Esophagus squamous epithelium (tissue), 4 donors: ENCODE measurements around the gene AFF4.

Experiments
- POLR2A ChIP-seq, 4 donors: fragments of 450-650 bp; IDR thresholded peaks; one replicate each; pipeline ENCODE4 v1.6.1; 2017; ENCODE audit warnings: antibody characterized with exemption in 4 of 4, mild to moderate bottlenecking in 4 of 4, moderate library complexity in 3 of 4
- TF ChIP-seq, protein P1 (sequence below), 6 experiments: fragments of 450-650 bp in 4 of 6; fragments of 200-600 bp in 2 of 6; sonication (generic) in 2 of 6; IDR thresholded peaks; one replicate each; pipeline ENCODE4 v1.5.1; 2016 to 2019; ENCODE audit warnings: antibody characterized with exemption in 6 of 6, mild to moderate bottlenecking in 4 of 6, moderate library complexity in 4 of 6

DNA sequence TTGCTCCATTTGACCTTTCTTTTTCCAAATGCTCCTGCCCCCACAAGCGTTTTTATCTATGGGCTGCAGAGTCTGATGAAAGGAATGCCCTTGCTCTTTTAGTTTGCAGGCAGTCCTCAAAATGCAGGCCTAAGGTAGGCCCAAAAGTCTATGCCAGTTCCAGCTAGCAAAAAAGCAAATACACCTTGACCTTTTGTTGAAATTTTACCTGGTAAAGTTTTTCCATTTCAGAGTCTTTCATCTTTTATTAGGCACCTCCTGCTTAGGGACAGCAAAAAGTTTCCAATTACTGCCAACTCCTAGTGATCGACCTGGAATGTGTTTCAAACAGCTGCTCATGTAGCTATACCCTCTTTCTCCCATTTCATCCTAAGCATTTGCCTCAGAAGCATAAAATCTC lies 92.6 kb downstream of the AFF4 start:
- TF ChIP-seq, protein P1, sequence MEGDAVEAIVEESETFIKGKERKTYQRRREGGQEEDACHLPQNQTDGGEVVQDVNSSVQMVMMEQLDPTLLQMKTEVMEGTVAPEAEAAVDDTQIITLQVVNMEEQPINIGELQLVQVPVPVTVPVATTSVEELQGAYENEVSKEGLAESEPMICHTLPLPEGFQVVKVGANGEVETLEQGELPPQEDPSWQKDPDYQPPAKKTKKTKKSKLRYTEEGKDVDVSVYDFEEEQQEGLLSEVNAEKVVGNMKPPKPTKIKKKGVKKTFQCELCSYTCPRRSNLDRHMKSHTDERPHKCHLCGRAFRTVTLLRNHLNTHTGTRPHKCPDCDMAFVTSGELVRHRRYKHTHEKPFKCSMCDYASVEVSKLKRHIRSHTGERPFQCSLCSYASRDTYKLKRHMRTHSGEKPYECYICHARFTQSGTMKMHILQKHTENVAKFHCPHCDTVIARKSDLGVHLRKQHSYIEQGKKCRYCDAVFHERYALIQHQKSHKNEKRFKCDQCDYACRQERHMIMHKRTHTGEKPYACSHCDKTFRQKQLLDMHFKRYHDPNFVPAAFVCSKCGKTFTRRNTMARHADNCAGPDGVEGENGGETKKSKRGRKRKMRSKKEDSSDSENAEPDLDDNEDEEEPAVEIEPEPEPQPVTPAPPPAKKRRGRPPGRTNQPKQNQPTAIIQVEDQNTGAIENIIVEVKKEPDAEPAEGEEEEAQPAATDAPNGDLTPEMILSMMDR (IDR thresholded peaks at IDR 0.05), result no peak
- TF ChIP-seq POLR2A (IDR thresholded peaks at IDR 0.05), result no peak
